Amygdala (tissue), 56 donors: ENCODE measurements around the gene OOSP3.
A peak's percentile ranks its signal among the peaks of the same experiment; 100 is the strongest.
"Not testable (repeated sequence)": the region's sequence is repeated elsewhere in the genome, so short reads cannot be mapped to it uniquely, and the experiment has no call there.

ENCODE experiments used
- DNase-seq, 56 donors: peaks; one replicate each; lab custom pipeline; 2025; lab: John Stamatoyannopoulos, UW

The OOSP3 gene

GRCh38 chr11:59875856-59876519 lies 2.6 kb upstream of the OOSP3 start:
- DNase-seq = no peak

- DNase-seq = no peak
Measured at GRCh38 chr11:59877325-59877724, 1.3 kb upstream of the OOSP3 start.

- DNase-seq = no peak
Measured at GRCh38 chr11:59877784-59878183, 798 bp upstream of the OOSP3 start.

- DNase-seq = no peak
Measured at GRCh38 chr11:59879567-59879966, 985 bp downstream of the OOSP3 start.

GRCh38 chr11:59883597-59883996 lies 5.0 kb downstream of the OOSP3 start:
- DNase-seq = no peak

GRCh38 chr11:59887156-59887555 lies 8.6 kb downstream of the OOSP3 start:
- not testable (repeated sequence) for DNase-seq

- no peak for DNase-seq
Measured at GRCh38 chr11:59891781-59892181, 13.2 kb downstream of the OOSP3 start.

GRCh38 chr11:59894616-59895015 lies 16.0 kb downstream of the OOSP3 start:
- no peak for DNase-seq

GRCh38 chr11:59898046-59898445 lies 19.5 kb downstream of the OOSP3 start:
- no peak for DNase-seq

- no peak for DNase-seq
Measured at GRCh38 chr11:59898650-59899049, 20.1 kb downstream of the OOSP3 start.

GRCh38 chr11:59899532-59899931 lies 20.9 kb downstream of the OOSP3 start:
- no peak for DNase-seq

- DNase-seq = no peak
Measured at GRCh38 chr11:59900366-59901126, 22.0 kb downstream of the OOSP3 start.

- peak in 2 of 56 donors; percentile 0 for DNase-seq
Measured at GRCh38 chr11:59901306-59901705, 22.7 kb downstream of the OOSP3 start.

GRCh38 chr11:59903569-59903968 lies 25.0 kb downstream of the OOSP3 start:
- not testable (repeated sequence) for DNase-seq

- no peak for DNase-seq
Measured at GRCh38 chr11:59918480-59918879, 39.9 kb downstream of the OOSP3 start.

GRCh38 chr11:59918987-59919589 lies 40.5 kb downstream of the OOSP3 start:
- no peak for DNase-seq

- no peak for DNase-seq
Measured at GRCh38 chr11:59923813-59924212, 45.2 kb downstream of the OOSP3 start.

GRCh38 chr11:59931688-59932087 lies 53.1 kb downstream of the OOSP3 start:
- no peak for DNase-seq

GRCh38 chr11:59938132-59938531 lies 59.5 kb downstream of the OOSP3 start, which contains the start of gene OOSP1:
Gene OOSP1 (plus strand): TSS chr11:59938432. CDS start chr11:59938455, 23 bp downstream.
- no peak for DNase-seq

- DNase-seq = no peak
Measured at GRCh38 chr11:59938718-59939117, 60.1 kb downstream of the OOSP3 start.

- no peak for DNase-seq
Measured at GRCh38 chr11:59939482-59939881, 60.9 kb downstream of the OOSP3 start.

- no peak for DNase-seq
Measured at GRCh38 chr11:59941091-59941490, 62.5 kb downstream of the OOSP3 start.
